Measurements from ENCODE around the gene NBEA.

- TF ChIP-seq POLR2A (IDR thresholded peaks at IDR 0.05) (no peak), CTCF (IDR thresholded peaks at IDR 0.05) (no peak)
Measured at GRCh38 chr13:35160896-35161295, 218.8 kb downstream of the NBEA start.

Measured in thyroid gland (tissue), 4 donors.